ENCODE measurements around the gene RIPOR2. TPM values are rescaled to one million over a fixed set of nuclear protein-coding genes. Genes with fewer than 3 reads are reported as not detected.

Gene RIPOR2
- total and polyA plus RNA-seq, 2 donors (not counting 3 experiments of a cell fraction or from before 2014, with no cell fraction given) = 0.10 TPM; not detected in 1

DNA sequence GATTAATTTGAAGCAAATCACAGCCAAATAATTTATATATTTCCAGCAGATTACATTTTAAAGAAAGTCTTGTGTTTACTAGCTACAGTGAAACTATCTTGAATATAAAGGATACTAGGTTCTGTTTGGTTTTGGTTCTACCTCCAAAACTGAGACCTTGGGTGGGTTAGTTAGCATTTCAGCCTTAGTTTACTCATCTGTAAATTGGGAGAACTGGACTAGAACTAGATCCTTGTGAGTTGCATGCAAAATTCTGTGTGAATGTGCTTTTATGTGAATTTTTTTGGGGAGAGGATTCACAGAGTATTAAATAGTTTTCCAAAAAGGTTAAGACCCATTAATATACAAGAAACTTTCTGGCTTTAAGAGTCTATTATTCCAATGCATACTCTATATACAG lies 156.9 kb downstream of the RIPOR2 start:
- no TSS peak for BruUV-seq (replicated peaks)
- POLR2A ChIA-PET = no interaction called here
- no peak for DNase-seq (ENCODE audit: low read depth, low spot score)

More for the DNA sequence above, 156.9 kb downstream of the RIPOR2 start:
- Histone ChIP-seq H3K9me1 (replicated peaks; ENCODE audit: control insufficient read depth, extremely low read depth, insufficient read depth, low read length) (no peaks in the 10 kb centered on the region), H3K4me1 (ENCODE audit: control insufficient read depth, extremely low read depth, insufficient read depth, low read length) (peaks cover 23% of the 10 kb centered on the region), H3K4me3 (replicated peaks in 1 of 3; ENCODE audit: insufficient read depth in 1 of 3, low read depth in 1 of 3, low read length in 3 of 3) (no peak overlapping the region), H3K4me2 (ENCODE audit: insufficient read depth, low read length) (no peak overlapping the region), H3K36me3 (ENCODE audit: control insufficient read depth in 2 of 2, extremely low read depth in 1 of 2, insufficient read depth in 2 of 2, low read length in 2 of 2) (peaks cover 0 to 15% of the 10 kb centered on the region in 2 experiments), H3K79me2 (ENCODE audit: control insufficient read depth, insufficient read depth, low read length) (peaks cover 54% of the 10 kb centered on the region), H4K20me1 (replicated peaks; ENCODE audit: control insufficient read depth, extremely low read depth, insufficient read depth, low read length) (no peaks in the 10 kb centered on the region), H3K27ac (ENCODE audit: insufficient read depth, low read depth, low read length) (no peak overlapping the region), H2AFZ (ENCODE audit: low read depth, low read length) (no peak overlapping the region), H3K9me3 (replicated peaks; ENCODE audit: control insufficient read depth, insufficient read depth, low read length) (no peaks in the 10 kb centered on the region), H3K9ac (replicated peaks; ENCODE audit: extremely low read depth, insufficient read depth, low read length) (no peak overlapping the region), H3K27me3 (ENCODE audit: control insufficient read depth in 2 of 2, insufficient read depth in 2 of 2, low read length in 2 of 2) (no peaks in the 10 kb centered on the region)
- no peak for FAIRE-seq
- TF ChIP-seq GATA2 (IDR thresholded peaks at IDR 0.05; ENCODE audit: insufficient read depth, insufficient read length, low read depth, low read length) (no peak), FOS (IDR thresholded peaks at IDR 0.05; ENCODE audit: borderline replicate concordance, insufficient read depth, low read length) (no peak), JUN (IDR thresholded peaks at IDR 0.05; ENCODE audit: borderline replicate concordance, insufficient read depth, insufficient read length, low read depth) (no peak), POLR2A (IDR thresholded peaks at IDR 0.05; ENCODE audit: low read depth, low read length) (no peak), EZH2 (IDR thresholded peaks at IDR 0.05; ENCODE audit: borderline replicate concordance, low read depth, low read length, severe bottlenecking) (no peak), POLR2AphosphoS5 (IDR thresholded peaks at IDR 0.05; ENCODE audit: insufficient read depth, low read depth, low read length) (no peak), MYC (IDR thresholded peaks at IDR 0.05; ENCODE audit: low read depth, low read length) (no peak)
- TF ChIP-seq, protein P1, sequence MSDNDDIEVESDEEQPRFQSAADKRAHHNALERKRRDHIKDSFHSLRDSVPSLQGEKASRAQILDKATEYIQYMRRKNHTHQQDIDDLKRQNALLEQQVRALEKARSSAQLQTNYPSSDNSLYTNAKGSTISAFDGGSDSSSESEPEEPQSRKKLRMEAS (IDR thresholded peaks at IDR 0.05; ENCODE audit: insufficient read depth, insufficient read length) = no peak
- TF ChIP-seq, protein P2, sequence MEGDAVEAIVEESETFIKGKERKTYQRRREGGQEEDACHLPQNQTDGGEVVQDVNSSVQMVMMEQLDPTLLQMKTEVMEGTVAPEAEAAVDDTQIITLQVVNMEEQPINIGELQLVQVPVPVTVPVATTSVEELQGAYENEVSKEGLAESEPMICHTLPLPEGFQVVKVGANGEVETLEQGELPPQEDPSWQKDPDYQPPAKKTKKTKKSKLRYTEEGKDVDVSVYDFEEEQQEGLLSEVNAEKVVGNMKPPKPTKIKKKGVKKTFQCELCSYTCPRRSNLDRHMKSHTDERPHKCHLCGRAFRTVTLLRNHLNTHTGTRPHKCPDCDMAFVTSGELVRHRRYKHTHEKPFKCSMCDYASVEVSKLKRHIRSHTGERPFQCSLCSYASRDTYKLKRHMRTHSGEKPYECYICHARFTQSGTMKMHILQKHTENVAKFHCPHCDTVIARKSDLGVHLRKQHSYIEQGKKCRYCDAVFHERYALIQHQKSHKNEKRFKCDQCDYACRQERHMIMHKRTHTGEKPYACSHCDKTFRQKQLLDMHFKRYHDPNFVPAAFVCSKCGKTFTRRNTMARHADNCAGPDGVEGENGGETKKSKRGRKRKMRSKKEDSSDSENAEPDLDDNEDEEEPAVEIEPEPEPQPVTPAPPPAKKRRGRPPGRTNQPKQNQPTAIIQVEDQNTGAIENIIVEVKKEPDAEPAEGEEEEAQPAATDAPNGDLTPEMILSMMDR (IDR thresholded peaks at IDR 0.05; ENCODE audit: extremely low read depth in 1 of 2, insufficient read depth in 1 of 2, low read depth in 1 of 2, low read length in 2 of 2) = no peak
- CTCF ChIA-PET = interaction anchor here (0.9 to 1.6 kb wide), 3 partner anchors 11 to 198 kb away, joined by 3 to 7 read pairs (median 3); no protein-coding TSS in a partner anchor
- intact Hi-C loops (cut with micrococcal nuclease) (loop anchor here (5.0 to 10.0 kb wide), 3 partner anchors 238 to 396 kb away; no protein-coding TSS in a partner anchor), dilution Hi-C loops (cut with MboI; ENCODE audit: extremely low pct_ligation_motif_present, low sequenced_read_pairs) (no loop called here)

All from endothelial cell of umbilical vein (primary cell).